Pancreas (tissue), 10 donors: Measurements from ENCODE around the gene UBE2D3. TPM values are rescaled to one million over a fixed set of nuclear protein-coding genes. Genes with fewer than 3 reads are reported as not detected.
A peak's percentile ranks its signal among the peaks of the same experiment; 100 is the strongest.

Source experiments
- ATAC-seq, 4 donors: fragments of 200-7000 bp; cut with Tn5 transposase; one replicate each; pipeline versions ENCODE4 v1.8.0 to v1.9.1; 2020; ENCODE audit warnings: mild to moderate bottlenecking in 4 of 4, moderate library complexity in 4 of 4
- DNase-seq, 6 donors: peaks; one replicate each; pipeline ENCODE4 v3.0.0-alpha.2; 2020
- FAIRE-seq: peaks from 2 replicates; lab custom pipeline; 2012; peaks lifted over from hg19 to GRCh38; lab: Jason Lieb, UNC
- H3K27ac ChIP-seq, 4 donors: fragments of 200-600 bp; sonication (generic); 1 replicate in 3 of 4; 2 replicates in 1 of 4; pipeline versions ENCODE4 v1.5.0 to v1.8.0; 2020
- H3K27me3 ChIP-seq, 4 donors: fragments of 200-600 bp; one replicate each; pipeline ENCODE4 v1.8.0; 2021
- H3K36me3 ChIP-seq, 3 donors: fragments of 200-600 bp; sonication (generic) in 1 of 3; one replicate each; pipeline versions ENCODE4 v1.5.0 to v1.8.0; 2020 to 2021
- H3K4me1 ChIP-seq, 3 donors: fragments of 200-600 bp; one replicate each; pipeline ENCODE4 v1.8.0; 2021
- H3K4me3 ChIP-seq, 4 donors: fragments of 200-600 bp; sonication (generic) in 2 of 4; one replicate each; pipeline versions ENCODE4 v1.5.0 to v1.8.0; 2020 to 2021
- H3K9me3 ChIP-seq, 4 donors: fragments of 200-600 bp; one replicate each; pipeline ENCODE4 v1.8.0; 2021
- WGBS, 2 donors: extraction: QIAGEN DNeasy Blood & Tissue Kit; methylation state at CpG; one replicate each; pipeline ENCODE4 v1.1.7; 2013; 5-methylcytosine and 5-hydroxymethylcytosine counted together
- intact Hi-C, 3 donors: fragments of 100-400 bp; cut with DNase I; formaldehyde crosslinking; loops; one replicate each; pipeline versions ENCODE4 v1.11.1 to v1.14.2; 2022
- polyA plus RNA-seq, 2 donors: library from polyadenylated mRNA; stranded (reverse); fragments of 200-250 nt; gene quantifications; one replicate each; pipeline ENCODE4 v1.2.3, GENCODE V29; 2013
- total RNA-seq, 6 donors: library from RNA; stranded (reverse); fragmentation: NEBNext Ultra II Directional in 4 of 6; extraction: Animal tissue kit (Norgen Biotek cat#: 25700) in 4 of 6; gene quantifications; one replicate each; pipeline versions ENCODE4 v1.2.1 to v1.2.4, GENCODE V29; 2021 to 2023
- TF ChIP-seq, protein P1 (sequence below), 4 donors: fragments of 200-600 bp; sonication (generic) in 3 of 4; IDR thresholded peaks; one replicate each; pipeline versions ENCODE4 v1.5.0 to v1.8.0; 2021; ENCODE audit warnings: antibody characterized with exemption in 4 of 4
- donor health status: healthy with polysubstance abuse.
- donor health status: DM: no; HTN: no; CAD: no; lungs with moderate emphysema.
- donor health status: DM: no; HTN: no; CAD: no.
- donor health status: control.
- donor health status: control.
- donor health status: Bipolar disorder and iron deficiency.
- donor health status: DM: yes; HTN: yes; CAD: no.
- donor health status: DM: no; HTN: no; CAD: no.
- donor health status: DM: no; HTN: no; CAD: no.
- donor health status: DM: yes; HTN: yes; CAD: no.

The UBE2D3 gene
- total and polyA plus RNA-seq, 8 donors = 90.6 to 141 (median 130) TPM

DNA sequence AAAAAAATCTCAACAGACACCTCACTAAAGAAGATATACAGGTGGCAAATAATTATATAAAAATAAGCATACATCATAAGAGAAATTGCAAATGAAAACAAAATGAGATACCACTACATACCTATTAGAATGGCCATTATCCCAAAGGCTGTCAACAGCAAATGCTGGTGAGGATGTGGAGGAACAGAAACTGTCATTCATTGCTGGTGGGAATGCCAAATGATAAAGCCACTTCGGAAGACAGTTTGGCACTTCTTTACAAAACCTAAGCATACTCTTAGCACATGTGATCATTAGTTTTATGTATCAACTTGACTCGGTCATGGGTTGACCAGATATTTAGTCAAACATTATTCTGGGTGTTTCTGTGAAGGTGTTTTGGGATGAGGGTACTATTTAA lies 53.1 kb downstream of the UBE2D3 start:
- 80 to 87% methylated on average over 2 of the region's 2 CpGs for WGBS, 2 donors
- Histone ChIP-seq H3K27me3 (no peaks in the 10 kb centered on the region), H3K9me3 (no peaks in the 10 kb centered on the region), H3K27ac (no peak overlapping the region), H3K4me1 (no peaks in the 10 kb centered on the region), H3K4me3 (no peak overlapping the region), H3K36me3 (no peaks in the 10 kb centered on the region)
- intact Hi-C loops = no loop called here
- no peak for DNase-seq
- FAIRE-seq = no peak
- no peak for ATAC-seq
- TF ChIP-seq, protein P1, sequence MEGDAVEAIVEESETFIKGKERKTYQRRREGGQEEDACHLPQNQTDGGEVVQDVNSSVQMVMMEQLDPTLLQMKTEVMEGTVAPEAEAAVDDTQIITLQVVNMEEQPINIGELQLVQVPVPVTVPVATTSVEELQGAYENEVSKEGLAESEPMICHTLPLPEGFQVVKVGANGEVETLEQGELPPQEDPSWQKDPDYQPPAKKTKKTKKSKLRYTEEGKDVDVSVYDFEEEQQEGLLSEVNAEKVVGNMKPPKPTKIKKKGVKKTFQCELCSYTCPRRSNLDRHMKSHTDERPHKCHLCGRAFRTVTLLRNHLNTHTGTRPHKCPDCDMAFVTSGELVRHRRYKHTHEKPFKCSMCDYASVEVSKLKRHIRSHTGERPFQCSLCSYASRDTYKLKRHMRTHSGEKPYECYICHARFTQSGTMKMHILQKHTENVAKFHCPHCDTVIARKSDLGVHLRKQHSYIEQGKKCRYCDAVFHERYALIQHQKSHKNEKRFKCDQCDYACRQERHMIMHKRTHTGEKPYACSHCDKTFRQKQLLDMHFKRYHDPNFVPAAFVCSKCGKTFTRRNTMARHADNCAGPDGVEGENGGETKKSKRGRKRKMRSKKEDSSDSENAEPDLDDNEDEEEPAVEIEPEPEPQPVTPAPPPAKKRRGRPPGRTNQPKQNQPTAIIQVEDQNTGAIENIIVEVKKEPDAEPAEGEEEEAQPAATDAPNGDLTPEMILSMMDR (IDR thresholded peaks at IDR 0.05) = no peak

DNA sequence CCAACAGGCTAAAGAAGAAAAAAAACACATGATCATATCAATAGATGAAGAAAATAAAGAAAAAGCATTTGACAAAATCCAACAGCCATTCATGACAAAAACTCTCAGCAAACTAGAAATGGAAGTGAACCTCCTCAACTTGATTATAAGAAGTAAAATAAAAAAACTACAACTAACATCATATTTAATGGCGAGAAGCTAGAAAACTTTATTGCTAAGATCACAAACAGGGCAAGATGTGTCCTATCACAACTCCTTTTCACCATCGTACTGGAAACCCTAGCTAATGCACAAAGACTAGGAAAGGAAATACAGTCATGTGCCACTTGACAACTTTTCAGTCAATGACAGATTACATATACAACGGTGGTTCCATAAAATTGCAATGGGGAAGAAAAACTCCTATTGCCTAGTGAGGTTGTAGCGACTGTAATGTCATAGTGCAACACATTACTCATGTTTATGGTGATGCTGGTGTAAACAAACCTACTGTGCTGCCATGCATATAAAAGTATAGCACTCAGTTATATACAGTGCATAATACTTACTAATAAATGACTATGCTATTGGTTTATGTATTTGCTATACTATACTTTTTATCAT lies 54.5 kb downstream of the UBE2D3 start:
- no peak overlapping the region for H3K4me3 ChIP-seq
- whole genome bisulfite sequencing, 2 donors = 78 to 81% methylated on average over 4 of the region's 4 CpGs
- DNase-seq = no peak
- TF ChIP-seq, protein P1 (IDR thresholded peaks at IDR 0.05) = no peak
- H3K4me1 ChIP-seq = no peaks in the 10 kb centered on the region
- no peaks in the 10 kb centered on the region for H3K9me3 ChIP-seq
- no peak overlapping the region for H3K27ac ChIP-seq
- H3K27me3 ChIP-seq = no peaks in the 10 kb centered on the region
- no peak for FAIRE-seq
- no peak for ATAC-seq
- H3K36me3 ChIP-seq = no peaks in the 10 kb centered on the region
- intact Hi-C loops = no loop called here

DNA sequence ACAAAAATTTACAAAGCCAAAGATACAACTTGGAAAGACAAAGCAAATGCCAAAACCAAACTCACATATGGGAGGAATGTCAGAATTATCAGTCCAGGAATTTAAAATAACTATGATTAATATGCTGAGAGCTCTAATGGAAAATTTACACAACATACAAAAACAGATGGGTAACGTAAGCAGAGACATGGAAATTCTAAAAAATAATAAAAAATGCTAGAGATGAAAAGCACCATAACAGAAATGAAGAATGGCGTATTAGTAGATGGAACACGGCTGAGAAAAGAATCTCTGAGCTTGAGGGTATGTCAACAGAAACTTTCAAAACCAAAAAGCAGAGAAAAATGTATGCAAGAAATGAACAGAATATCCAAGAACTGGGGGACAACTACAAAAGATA lies 62.5 kb downstream of the UBE2D3 start:
- no peak for FAIRE-seq
- ATAC-seq = no peak
- WGBS, 2 donors = 85 to 89% methylated on average over 3 of the region's 3 CpGs
- TF ChIP-seq, protein P1 (IDR thresholded peaks at IDR 0.05) = no peak
- intact Hi-C loops = no loop called here
- Histone ChIP-seq H3K27ac (no peak overlapping the region), H3K36me3 (no peaks in the 10 kb centered on the region), H3K9me3 (no peaks in the 10 kb centered on the region), H3K4me3 (no peak overlapping the region), H3K4me1 (peaks cover 0 to 7% (median 0%) of the 10 kb centered on the region in 3 donors), H3K27me3 (no peaks in the 10 kb centered on the region)
- no peak for DNase-seq

- intact Hi-C loops = no loop called here
- Histone ChIP-seq H3K9me3 (no peaks in the 10 kb centered on the region), H3K27me3 (no peaks in the 10 kb centered on the region), H3K27ac (no peak overlapping the region), H3K36me3 (no peaks in the 10 kb centered on the region), H3K4me1 (peaks cover 0 to 18% (median 6%) of the 10 kb centered on the region in 3 donors), H3K4me3 (peak overlapping the region in 2 of 4 donors; percentile 82 to 88)
- TF ChIP-seq, protein P1 (IDR thresholded peaks at IDR 0.05) = no peak
- ATAC-seq = no peak
- no peak for FAIRE-seq
- DNase-seq = no peak
- WGBS, 2 donors = 47 to 48% methylated on average over 14 of the region's 14 CpGs
These were observed 65.4 kb downstream of the UBE2D3 start for GRCh38 chr4:102761906-102762305.

- Histone ChIP-seq H3K36me3 (no peaks in the 10 kb centered on the region), H3K27me3 (no peaks in the 10 kb centered on the region), H3K27ac (peak overlapping the region in 3 of 4 donors; percentile 52 to 92 (median 87)), H3K4me1 (peaks cover 0 to 18% (median 6%) of the 10 kb centered on the region in 3 donors), H3K4me3 (peak overlapping the region; percentile 68 to 88 (median 82)), H3K9me3 (no peaks in the 10 kb centered on the region)
- DNase-seq = peak in 2 of 6 donors; percentile 5 to 40
- ATAC-seq = peak; percentile 34 to 46 (median 40)
- TF ChIP-seq, protein P1 (IDR thresholded peaks at IDR 0.05) = no peak
- intact Hi-C loops = no loop called here
- no peak for FAIRE-seq
- WGBS, 2 donors = 1% methylated on average over 15 of the region's 15 CpGs
These were observed 66.1 kb downstream of the UBE2D3 start for GRCh38 chr4:102761296-102761701.
